Cardiac fibroblast (primary cell): ENCODE data around the gene HAT1.

Source experiments
- DNase-seq, 2 donors: peaks; one replicate each; pipeline versions ENCODE4 v3.0.0 to v3.0.0-alpha.2; 2010; ENCODE audit warnings: low read depth in 2 of 2
- H3K4me3 ChIP-seq, 2 donors: replicated peaks in 1 of 2; 1 replicate in 1 of 2; 2 replicates in 1 of 2; pipeline ENCODE4 v1.5.1; 2011; ENCODE audit warnings: low read depth in 2 of 2, low read length in 2 of 2, mild to moderate bottlenecking in 2 of 2, moderate library complexity in 1 of 2
- CTCF ChIP-seq: IDR thresholded peaks from one replicate; pipeline ENCODE4 v1.5.1; 2011; ENCODE audit warnings: low read depth, mild to moderate bottlenecking, low read length, inconsistent platforms

HAT1 gene

GRCh38 chr2:172013396-172013795 lies 91.1 kb downstream of the HAT1 start:
- no peak overlapping the region for H3K4me3 ChIP-seq
- no peak for TF ChIP-seq CTCF
- DNase-seq, result no peak

GRCh38 chr2:172021074-172021931 lies 99.0 kb downstream of the HAT1 start:
- no peak overlapping the region for H3K4me3 ChIP-seq
- TF ChIP-seq CTCF, result no peak
- DNase-seq, result no peak

- TF ChIP-seq CTCF, result no peak
Measured at GRCh38 chr2:172021955-172022354, 99.7 kb downstream of the HAT1 start.

GRCh38 chr2:172031536-172031935 lies 109.3 kb downstream of the HAT1 start:
- DNase-seq, result peak in 1 of 2 donors; percentile 19
- no peak overlapping the region for H3K4me3 ChIP-seq
- TF ChIP-seq CTCF, result no peak

More at GRCh38 chr2:172021955-172022354, 99.7 kb downstream of the HAT1 start:
- no peak overlapping the region for H3K4me3 ChIP-seq
- DNase-seq, result peak; percentile 47 to 70
